AG08396 (cell line): Measurements from ENCODE around the gene COL5A3.
"Not testable (repeated sequence)": the region's sequence is repeated elsewhere in the genome, so short reads cannot be mapped to it uniquely, and the experiment has no call there.

ENCODE experiments used
- DNase-seq: peaks from one replicate; pipeline ENCODE4 v3.0.0; 2012; ENCODE audit warnings: low spot score, mixed read lengths

Gene COL5A3

GRCh38 chr19:10010247-10010691 lies at the start of gene COL5A3:
Gene COL5A3, minus strand, starts transcription at chr19:10010504. Its CDS starts 119 bp downstream, at chr19:10010385.
- DNase-seq: peak; percentile 89

GRCh38 chr19:10052602-10053360 lies 42.5 kb upstream of the COL5A3 start:
- DNase-seq: no peak

- DNase-seq: no peak
Measured at GRCh38 chr19:10049626-10050025, 39.3 kb upstream of the COL5A3 start.

- DNase-seq: no peak
Measured at GRCh38 chr19:10045371-10045770, 35.1 kb upstream of the COL5A3 start.

- no peak for DNase-seq
Measured at GRCh38 chr19:10044390-10044789, 34.1 kb upstream of the COL5A3 start.

- no peak for DNase-seq
Measured at GRCh38 chr19:10043286-10043927, 33.1 kb upstream of the COL5A3 start.

GRCh38 chr19:10037809-10038208 lies 27.5 kb upstream of the COL5A3 start:
- no peak for DNase-seq

GRCh38 chr19:10037367-10037766 lies 27.1 kb upstream of the COL5A3 start:
- no peak for DNase-seq

GRCh38 chr19:10036601-10037071 lies 26.3 kb upstream of the COL5A3 start:
- DNase-seq: no peak

- no peak for DNase-seq
Measured at GRCh38 chr19:10033614-10034013, 23.3 kb upstream of the COL5A3 start.

- DNase-seq: peak; percentile 99
Measured at GRCh38 chr19:10027158-10027997, 17.1 kb upstream of the COL5A3 start.

- no peak for DNase-seq
Measured at GRCh38 chr19:10026744-10027143, 16.4 kb upstream of the COL5A3 start.

GRCh38 chr19:10023096-10023495 lies 12.8 kb upstream of the COL5A3 start:
- not testable (repeated sequence) for DNase-seq

- DNase-seq: no peak
Measured at GRCh38 chr19:10021863-10022262, 11.6 kb upstream of the COL5A3 start.

GRCh38 chr19:10021446-10021845 lies 11.1 kb upstream of the COL5A3 start:
- no peak for DNase-seq

GRCh38 chr19:10020851-10021250 lies 10.5 kb upstream of the COL5A3 start:
- no peak for DNase-seq

GRCh38 chr19:10019246-10019645 lies 8.9 kb upstream of the COL5A3 start:
- no peak for DNase-seq

- DNase-seq: no peak
Measured at GRCh38 chr19:10018786-10019185, 8.5 kb upstream of the COL5A3 start.

GRCh38 chr19:10018263-10018662 lies 8.0 kb upstream of the COL5A3 start:
- DNase-seq: peak; percentile 34

GRCh38 chr19:10013834-10014618 lies 3.7 kb upstream of the COL5A3 start:
- no peak for DNase-seq

- no peak for DNase-seq
Measured at GRCh38 chr19:10013316-10013715, 3.0 kb upstream of the COL5A3 start, which contains the start of gene RDH8. Gene RDH8, plus strand, starts transcription at chr19:10013483. Its CDS starts 15 bp downstream, at chr19:10013498.

- no peak for DNase-seq
Measured at GRCh38 chr19:10011974-10012373, 1.7 kb upstream of the COL5A3 start.
